Neural cell (in vitro differentiated cells): ENCODE measurements around the gene CATSPER1.

Experiments used
- CTCF ChIP-seq: fragments of 450-650 bp; IDR thresholded peaks from 2 replicates; pipeline ENCODE4 v1.5.1; 2014; ENCODE audit warnings: antibody characterized with exemption, mild to moderate bottlenecking, moderate library complexity; ENCODE audit not compliant: poor library complexity, severe bottlenecking
- EP300 ChIP-seq: fragments of 450-650 bp; conservative IDR thresholded peaks from 2 replicates; pipeline ENCODE4 v1.6.1; 2014; ENCODE audit warnings: antibody characterized with exemption, mild to moderate bottlenecking, moderate library complexity; ENCODE audit not compliant: poor library complexity, severe bottlenecking
- EZH2 ChIP-seq: fragments of 200-600, 300-800 bp; shearing (Covaris generic), sonication (generic); IDR thresholded peaks from 2 replicates; pipeline ENCODE4 v1.6.1; 2014; ENCODE audit warnings: antibody characterized with exemption, low read length, borderline replicate concordance, mild to moderate bottlenecking; ENCODE audit not compliant: insufficient read depth, poor library complexity, severe bottlenecking
- POLR2AphosphoS5 ChIP-seq: IDR thresholded peaks from 2 replicates; pipeline ENCODE4 v1.6.1; 2012
- RAD21 ChIP-seq: fragments of 450-650 bp; conservative IDR thresholded peaks from 2 replicates; pipeline ENCODE4 v1.6.1; 2014; ENCODE audit warnings: antibody characterized with exemption, mild to moderate bottlenecking, moderate library complexity
- REST ChIP-seq: IDR thresholded peaks from 2 replicates; pipeline ENCODE4 v1.6.1; 2012; ENCODE audit warnings: borderline replicate concordance
- SMC3 ChIP-seq: fragments of 450-650 bp; conservative IDR thresholded peaks from 2 replicates; pipeline ENCODE4 v1.6.1; 2014; ENCODE audit warnings: antibody characterized with exemption, mild to moderate bottlenecking, moderate library complexity; ENCODE audit not compliant: poor library complexity

- no peak for TF ChIP-seq CTCF
- no peak for TF ChIP-seq EZH2
- TF ChIP-seq SMC3: no peak
- TF ChIP-seq EP300: no peak
- no peak for TF ChIP-seq REST
- no peak for TF ChIP-seq RAD21
- no peak for TF ChIP-seq POLR2AphosphoS5
Observed at GRCh38 chr11:66063900-66064299, 37.6 kb upstream of the CATSPER1 start.
